ENCODE results near the gene PTGIS. TPM values are rescaled to one million over a fixed set of nuclear protein-coding genes. Genes with fewer than 3 reads are reported as not detected.
A peak's percentile ranks its signal among the peaks of the same experiment; 100 is the strongest.

Gene PTGIS
- total RNA-seq, 1 experiment from 2014 or later = 20.0 TPM

GRCh38 chr20:49541733-49542513, 26.0 kb downstream of the PTGIS start:
- Histone ChIP-seq H4K91ac (ENCODE audit: insufficient read length, low read depth, low read length) (no peak overlapping the region), H3K9me3 (ENCODE audit: control insufficient read depth, low read depth, low read length) (no peaks in the 10 kb centered on the region), H3K14ac (ENCODE audit: insufficient read depth, low read length) (no peak overlapping the region), H3K23ac (ENCODE audit: insufficient read length, low read depth, low read length) (no peak overlapping the region), H2BK5ac (ENCODE audit: insufficient read length, low read length) (no peak overlapping the region), H3K9ac (ENCODE audit: extremely low read depth, insufficient read length, low read length) (no peak overlapping the region), H2BK120ac (ENCODE audit: low read depth, low read length, poor library complexity, severe bottlenecking) (no peak overlapping the region), H3K4me2 (ENCODE audit: insufficient read depth, insufficient read length, low read length) (no peak overlapping the region), H2AFZ (ENCODE audit: low read length) (no peak overlapping the region), H3T11ph (ENCODE audit: low read length) (no peak overlapping the region), H3K79me2 (ENCODE audit: insufficient read depth, low read length) (no peaks in the 10 kb centered on the region), H2BK15ac (ENCODE audit: low read depth, low read length) (no peak overlapping the region), H2BK12ac (ENCODE audit: insufficient read length, low read depth, low read length) (no peak overlapping the region), H3K27me3 (ENCODE audit: insufficient read depth, low read length) (no peaks in the 10 kb centered on the region), H4K20me1 (ENCODE audit: control insufficient read depth, insufficient read depth, insufficient read length) (no peaks in the 10 kb centered on the region), H3K27ac (ENCODE audit: insufficient read length, low read depth, low read length) (no peak overlapping the region), H3K4me1 (ENCODE audit: insufficient read depth, low read length) (no peaks in the 10 kb centered on the region), H4K8ac (replicated peaks; ENCODE audit: insufficient read length, low read depth, low read length) (no peak overlapping the region), H3K18ac (ENCODE audit: insufficient read length, low read depth, low read length) (no peak overlapping the region), H4K5ac (ENCODE audit: insufficient read length, low read depth, low read length) (no peak overlapping the region), H2BK20ac (ENCODE audit: low read depth, low read length, poor library complexity, severe bottlenecking) (no peak overlapping the region), H3K4ac (ENCODE audit: low read depth, low read length) (no peak overlapping the region), H3K56ac (ENCODE audit: insufficient read length, low read depth, low read length) (no peak overlapping the region), H2AK5ac (ENCODE audit: insufficient read length, low read length) (no peak overlapping the region), H3K23me2 (ENCODE audit: insufficient read length, low read depth, low read length, poor library complexity, severe bottlenecking) (no peaks in the 10 kb centered on the region), H3K79me1 (ENCODE audit: insufficient read depth, low read depth, low read length, poor library complexity, severe bottlenecking) (no peaks in the 10 kb centered on the region)
- H3K27me3 Mint-ChIP-seq (ENCODE audit: low read depth) = no peaks in the 10 kb centered on the region
- TF ChIP-seq, protein P1, sequence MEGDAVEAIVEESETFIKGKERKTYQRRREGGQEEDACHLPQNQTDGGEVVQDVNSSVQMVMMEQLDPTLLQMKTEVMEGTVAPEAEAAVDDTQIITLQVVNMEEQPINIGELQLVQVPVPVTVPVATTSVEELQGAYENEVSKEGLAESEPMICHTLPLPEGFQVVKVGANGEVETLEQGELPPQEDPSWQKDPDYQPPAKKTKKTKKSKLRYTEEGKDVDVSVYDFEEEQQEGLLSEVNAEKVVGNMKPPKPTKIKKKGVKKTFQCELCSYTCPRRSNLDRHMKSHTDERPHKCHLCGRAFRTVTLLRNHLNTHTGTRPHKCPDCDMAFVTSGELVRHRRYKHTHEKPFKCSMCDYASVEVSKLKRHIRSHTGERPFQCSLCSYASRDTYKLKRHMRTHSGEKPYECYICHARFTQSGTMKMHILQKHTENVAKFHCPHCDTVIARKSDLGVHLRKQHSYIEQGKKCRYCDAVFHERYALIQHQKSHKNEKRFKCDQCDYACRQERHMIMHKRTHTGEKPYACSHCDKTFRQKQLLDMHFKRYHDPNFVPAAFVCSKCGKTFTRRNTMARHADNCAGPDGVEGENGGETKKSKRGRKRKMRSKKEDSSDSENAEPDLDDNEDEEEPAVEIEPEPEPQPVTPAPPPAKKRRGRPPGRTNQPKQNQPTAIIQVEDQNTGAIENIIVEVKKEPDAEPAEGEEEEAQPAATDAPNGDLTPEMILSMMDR (conservative IDR thresholded peaks at IDR 0.05) = peak; percentile 96
- DNase-seq = peak; percentile 81
- no peak overlapping the region for H3K4me3 Mint-ChIP-seq
- H3K9me3 Mint-ChIP-seq = peaks cover 6 to 7% of the 10 kb centered on the region in 2 experiments; a peak in 4 of 5 replicates
- no CpG with 5 or more reads among the region's 18 CpGs for WGBS (ENCODE audit: extremely low coverage, insufficient read length, low lambda C conversion rate)
- H3K36me3 Mint-ChIP-seq (ENCODE audit: insufficient read depth in 1 of 3, low read depth in 3 of 3) = peaks cover 42 to 74% (median 65%) of the 10 kb centered on the region in 3 experiments
- H3K4me1 Mint-ChIP-seq = 0 out of 4 replicates have a peak, but pooled peaks cover 2% of the 10 kb centered on the region in 2 experiments
- H3K27ac Mint-ChIP-seq = peak overlapping the region in 1 of 3 experiments; percentile 16; a peak in 1 of 7 replicates

Data from H9 (cell line).